Testis (tissue), 3 donors: ENCODE measurements around the gene RCAN3. TPM values are rescaled to one million over a fixed set of nuclear protein-coding genes. Genes with fewer than 3 reads are reported as not detected.
"Not testable (repeated sequence)": the region's sequence is repeated elsewhere in the genome, so short reads cannot be mapped to it uniquely, and the experiment has no call there.

Experiments
- DNase-seq: peaks from one replicate; pipeline ENCODE4 v3.0.0-alpha.2; 2019
- H3K27ac ChIP-seq, 2 donors: fragments of 200-600 bp; sonication (generic); one replicate each; pipeline ENCODE4 v1.5.1; 2019
- H3K27me3 ChIP-seq: fragments of 200-600 bp; sonication (generic); one replicate; pipeline ENCODE4 v1.5.1; 2019
- H3K36me3 ChIP-seq: fragments of 200-600 bp; sonication (generic); one replicate; pipeline ENCODE4 v1.5.1; 2017; ENCODE audit warnings: low read depth; ENCODE audit errors: missing control alignments
- H3K4me1 ChIP-seq: fragments of 200-600 bp; sonication (generic); one replicate; pipeline ENCODE4 v1.5.1; 2019
- H3K4me3 ChIP-seq, 2 donors: fragments of 200-600 bp; sonication (generic); one replicate each; pipeline ENCODE4 v1.5.1; 2017 to 2019
- H3K9me3 ChIP-seq: fragments of 200-600 bp; sonication (generic); one replicate; pipeline ENCODE4 v1.5.1; 2017
- POLR2A ChIP-seq: fragments of 450-650 bp; IDR thresholded peaks from one replicate; pipeline ENCODE4 v1.6.1; 2017; ENCODE audit warnings: antibody characterized with exemption, mild to moderate bottlenecking, moderate library complexity
- WGBS, 2 donors: methylation state at CpG; one replicate each; pipeline ENCODE4 v1.1.5; 2018; 5-methylcytosine and 5-hydroxymethylcytosine counted together
- intact Hi-C: fragments of 100-400 bp; cut with DNase I; formaldehyde crosslinking; loops from one replicate; pipeline ENCODE4 v1.15.1; 2023; ENCODE audit warnings: low total_unique reads
- polyA plus RNA-seq: library from polyadenylated mRNA; stranded (reverse); fragments of 350-450 nt; fragmentation: Illumina TruSeq; extraction: RNeasy Lipid Tissue Mini Kit (QIAGEN cat#74804); gene quantifications from one replicate; pipeline ENCODE4 v1.2.3, GENCODE V29; 2014; ENCODE audit warnings: low read depth, low replicate concordance; ENCODE audit not compliant: insufficient read depth
- total RNA-seq, 2 donors: library from RNA; depleted of rRNA; stranded (reverse); fragments of >200 nt; gene quantifications; one replicate each; pipeline ENCODE4 v1.2.3, GENCODE V29; 2016
- TF ChIP-seq, protein P1 (sequence below), 3 experiments: fragments of 450-650 bp in 2 of 3; fragments of 200-600 bp in 1 of 3; sonication (generic) in 1 of 3; IDR thresholded peaks; one replicate each; pipeline ENCODE4 v1.5.1; 2016 to 2019; ENCODE audit warnings: antibody characterized with exemption in 3 of 3, mild to moderate bottlenecking in 2 of 3, moderate library complexity in 1 of 3

RCAN3 gene
- total and polyA plus RNA-seq, 3 donors from 2014 or later, result 4.2 to 8.0 (median 7.9) TPM

GRCh38 chr1:24516506-24516905, 13.9 kb downstream of the RCAN3 start:
- no peak for TF ChIP-seq POLR2A
- TF ChIP-seq, protein P1, sequence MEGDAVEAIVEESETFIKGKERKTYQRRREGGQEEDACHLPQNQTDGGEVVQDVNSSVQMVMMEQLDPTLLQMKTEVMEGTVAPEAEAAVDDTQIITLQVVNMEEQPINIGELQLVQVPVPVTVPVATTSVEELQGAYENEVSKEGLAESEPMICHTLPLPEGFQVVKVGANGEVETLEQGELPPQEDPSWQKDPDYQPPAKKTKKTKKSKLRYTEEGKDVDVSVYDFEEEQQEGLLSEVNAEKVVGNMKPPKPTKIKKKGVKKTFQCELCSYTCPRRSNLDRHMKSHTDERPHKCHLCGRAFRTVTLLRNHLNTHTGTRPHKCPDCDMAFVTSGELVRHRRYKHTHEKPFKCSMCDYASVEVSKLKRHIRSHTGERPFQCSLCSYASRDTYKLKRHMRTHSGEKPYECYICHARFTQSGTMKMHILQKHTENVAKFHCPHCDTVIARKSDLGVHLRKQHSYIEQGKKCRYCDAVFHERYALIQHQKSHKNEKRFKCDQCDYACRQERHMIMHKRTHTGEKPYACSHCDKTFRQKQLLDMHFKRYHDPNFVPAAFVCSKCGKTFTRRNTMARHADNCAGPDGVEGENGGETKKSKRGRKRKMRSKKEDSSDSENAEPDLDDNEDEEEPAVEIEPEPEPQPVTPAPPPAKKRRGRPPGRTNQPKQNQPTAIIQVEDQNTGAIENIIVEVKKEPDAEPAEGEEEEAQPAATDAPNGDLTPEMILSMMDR (IDR thresholded peaks at IDR 0.05), result no peak
- WGBS, 2 donors, result 77 to 80% methylated on average over 12 of the region's 12 CpGs
- no peaks in the 10 kb centered on the region for H3K36me3 ChIP-seq
- intact Hi-C loops, result no loop called here
- H3K27me3 ChIP-seq, result no peaks in the 10 kb centered on the region
- H3K27ac ChIP-seq, result no peak overlapping the region
- no peak for DNase-seq
- H3K4me3 ChIP-seq, result no peak overlapping the region
- no peaks in the 10 kb centered on the region for H3K9me3 ChIP-seq
- no peaks in the 10 kb centered on the region for H3K4me1 ChIP-seq

DNA sequence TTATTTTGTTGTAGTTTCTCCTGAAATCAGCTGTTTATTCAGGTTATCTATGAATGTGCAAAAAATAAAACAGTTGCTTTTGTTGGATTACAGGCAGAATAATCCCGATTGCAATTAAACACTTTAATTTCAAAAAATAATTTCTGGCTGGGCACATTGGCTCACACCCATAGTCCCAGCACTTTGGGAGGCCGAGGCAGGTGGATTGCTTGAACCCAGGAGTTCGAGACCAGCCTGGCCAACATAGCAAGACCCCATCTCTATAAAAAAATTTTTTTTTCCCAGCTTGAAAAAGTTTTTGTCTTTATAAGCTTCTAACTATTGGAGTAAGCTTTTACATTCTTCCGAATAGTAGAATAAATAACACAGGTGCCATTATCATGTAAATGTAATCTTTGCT, 15.3 kb downstream of the RCAN3 start:
- intact Hi-C loops, result no loop called here
- no peak overlapping the region for H3K4me3 ChIP-seq
- no peaks in the 10 kb centered on the region for H3K4me1 ChIP-seq
- TF ChIP-seq, protein P1 (IDR thresholded peaks at IDR 0.05), result no peak
- DNase-seq, result no peak
- WGBS, 2 donors, result 89 to 91% methylated on average over 4 of the region's 4 CpGs
- no peaks in the 10 kb centered on the region for H3K36me3 ChIP-seq
- no peak overlapping the region for H3K27ac ChIP-seq
- H3K27me3 ChIP-seq, result no peaks in the 10 kb centered on the region
- H3K9me3 ChIP-seq, result no peaks in the 10 kb centered on the region

- 88 to 93% methylated on average over 5 of the region's 5 CpGs for WGBS, 2 donors
- intact Hi-C loops, H3K9me3 ChIP-seq: not testable (repeated sequence)
Observed at GRCh38 chr1:24520282-24520681, 17.6 kb downstream of the RCAN3 start.

GRCh38 chr1:24525606-24526005, 23.0 kb downstream of the RCAN3 start:
- no peak for TF ChIP-seq POLR2A
- TF ChIP-seq, protein P1 (IDR thresholded peaks at IDR 0.05), result no peak
- H3K4me1 ChIP-seq, result no peaks in the 10 kb centered on the region
- DNase-seq, result no peak
- H3K27me3 ChIP-seq, result no peaks in the 10 kb centered on the region
- H3K4me3 ChIP-seq, result no peak overlapping the region
- H3K9me3 ChIP-seq, result no peaks in the 10 kb centered on the region
- WGBS, 2 donors, result 84 to 92% methylated on average over 6 of the region's 6 CpGs
- intact Hi-C loops, result no loop called here
- H3K36me3 ChIP-seq, result no peaks in the 10 kb centered on the region
- no peak overlapping the region for H3K27ac ChIP-seq

More at GRCh38 chr1:24520282-24520681, 17.6 kb downstream of the RCAN3 start:
- not testable (repeated sequence) for H3K4me3 ChIP-seq, H3K27me3 ChIP-seq, DNase-seq, H3K36me3 ChIP-seq, H3K4me1 ChIP-seq, H3K27ac ChIP-seq

- H3K27me3 ChIP-seq, result no peaks in the 10 kb centered on the region
- H3K36me3 ChIP-seq, result no peaks in the 10 kb centered on the region
- intact Hi-C loops, result no loop called here
- TF ChIP-seq POLR2A, result no peak
- TF ChIP-seq, protein P1 (IDR thresholded peaks at IDR 0.05), result no peak
- no peaks in the 10 kb centered on the region for H3K9me3 ChIP-seq
- DNase-seq, result no peak
- no peak overlapping the region for H3K4me3 ChIP-seq
- no peaks in the 10 kb centered on the region for H3K4me1 ChIP-seq
- 85 to 90% methylated on average over 7 of the region's 7 CpGs for WGBS, 2 donors
- no peak overlapping the region for H3K27ac ChIP-seq
Observed at GRCh38 chr1:24526045-24526444, 23.4 kb downstream of the RCAN3 start.
